SK-N-SH (cell line): Measurements from ENCODE around the gene NKG7. TPM values are rescaled to one million over a fixed set of nuclear protein-coding genes. Genes with fewer than 3 reads are reported as not detected.

Source experiments
- CTCF ChIP-seq: fragments of 200-600 bp; sonication (generic); IDR thresholded peaks from 2 replicates; pipeline ENCODE4 v1.6.1; 2017; ENCODE audit warnings: antibody characterized with exemption, mild to moderate bottlenecking, moderate library complexity
- FOSL2 ChIP-seq: IDR thresholded peaks from 2 replicates; pipeline ENCODE4 v1.4.0; 2012; ENCODE audit warnings: low read depth, mild to moderate bottlenecking, moderate library complexity, borderline replicate concordance
- FOXM1 ChIP-seq: IDR thresholded peaks from 2 replicates; pipeline ENCODE4 v1.4.0; 2012; ENCODE audit warnings: low read depth, mild to moderate bottlenecking
- JUND ChIP-seq: IDR thresholded peaks from 2 replicates; pipeline ENCODE4 v1.4.0; 2012
- MAX ChIP-seq: IDR thresholded peaks from 2 replicates; pipeline ENCODE4 v1.4.0; 2012; ENCODE audit warnings: low read depth
- MXI1 ChIP-seq: IDR thresholded peaks from 2 replicates; pipeline ENCODE4 v1.6.1; 2012; ENCODE audit warnings: mild to moderate bottlenecking, low read depth, low read length, improper control_type of control experiment
- NFIC ChIP-seq: IDR thresholded peaks from 2 replicates; pipeline ENCODE4 v1.4.0; 2012; ENCODE audit warnings: borderline replicate concordance
- PBX3 ChIP-seq: IDR thresholded peaks from 2 replicates; pipeline ENCODE4; 2012
- REST ChIP-seq: IDR thresholded peaks from 2 replicates; pipeline ENCODE4 v1.6.1; 2012; ENCODE audit warnings: mild to moderate bottlenecking, low read depth, low read length, moderate library complexity
- RXRA ChIP-seq: IDR thresholded peaks from 2 replicates; pipeline ENCODE4 v1.4.0; 2012; ENCODE audit warnings: low read depth, mild to moderate bottlenecking, borderline replicate concordance
- SIN3A ChIP-seq: IDR thresholded peaks from 2 replicates; pipeline ENCODE4 v1.6.1; 2012; ENCODE audit warnings: low read depth, mild to moderate bottlenecking, low read length, moderate library complexity, borderline replicate concordance
- TAF1 ChIP-seq: IDR thresholded peaks from 2 replicates; pipeline ENCODE4 v1.6.1; 2012; ENCODE audit warnings: low read depth, mild to moderate bottlenecking, low read length, moderate library complexity, borderline replicate concordance
- TCF12 ChIP-seq: IDR thresholded peaks from 2 replicates; pipeline ENCODE4 v1.4.0; 2012
- USF2 ChIP-seq: fragments of 150-350 bp; IDR thresholded peaks from 2 replicates; pipeline ENCODE4 v1.6.1; 2017; ENCODE audit warnings: antibody characterized with exemption, low read length, low read depth, borderline replicate concordance
- YY1 ChIP-seq: IDR thresholded peaks from 2 replicates; pipeline ENCODE4 v1.4.0; 2012; ENCODE audit warnings: low read depth, mild to moderate bottlenecking
- polyA plus RNA-seq, 3 experiments: library from polyadenylated mRNA; depleted of rRNA; stranded (reverse); fragments of >200 nt; gene quantifications; 2 replicates each; pipeline ENCODE4 v1.2.3, GENCODE V29; 2012

NKG7 gene
- polyA plus RNA-seq, 1 of the 3 experiments (the other 2 are of a cell fraction): not detected

GRCh38 chr19:51394050-51394836, 21.8 kb upstream of the NKG7 start (continued):
- no peak for TF ChIP-seq REST
- peak; percentile 35; the same call in 1 of the 2 replicates for TF ChIP-seq TAF1
- TF ChIP-seq PBX3: peak; percentile 98
- no peak for TF ChIP-seq SIN3A
- TF ChIP-seq YY1: no peak
- peak; percentile 68; the same call in 1 of the 2 replicates for TF ChIP-seq MXI1
- no peak for TF ChIP-seq RXRA
- TF ChIP-seq USF2: no peak
- no peak for TF ChIP-seq JUND
- no peak for TF ChIP-seq TCF12
- TF ChIP-seq FOSL2: no peak
- TF ChIP-seq MAX: peak; percentile 97
- no peak for TF ChIP-seq NFIC
- TF ChIP-seq FOXM1: peak; percentile 50; the same call in 1 of the 2 replicates
- TF ChIP-seq CTCF: peak; percentile 28
